Vagina (tissue), 2 donors: ENCODE results near the gene FGR. TPM values are rescaled to one million over a fixed set of nuclear protein-coding genes. Genes with fewer than 3 reads are reported as not detected.

Experiments
- DNase-seq, 2 donors: peaks; one replicate each; pipeline ENCODE4 v3.0.0-alpha.2; 2017; ENCODE audit errors: extremely low spot score in 2 of 2
- H3K27ac ChIP-seq: fragments of 200-600 bp; sonication (generic); one replicate; pipeline ENCODE4 v1.5.1; 2019
- H3K27me3 ChIP-seq: fragments of 200-600 bp; sonication (generic); one replicate; pipeline ENCODE4 v1.5.1; 2019
- H3K36me3 ChIP-seq, 2 donors: fragments of 200-600 bp; sonication (generic); one replicate each; pipeline ENCODE4 v1.5.1; 2017 to 2019
- H3K4me1 ChIP-seq: fragments of 200-600 bp; sonication (generic); one replicate; pipeline ENCODE4 v1.5.1; 2019
- H3K4me3 ChIP-seq, 2 donors: fragments of 200-600 bp; sonication (generic); 1 replicate in 1 of 2; 2 replicates in 1 of 2; pipeline ENCODE4 v1.5.1; 2016 to 2019
- H3K9me3 ChIP-seq: fragments of 200-600 bp; sonication (generic); one replicate; pipeline ENCODE4 v1.5.1; 2019
- CTCF ChIP-seq, 3 experiments: fragments of 450-650 bp in 2 of 3; fragments of 200-600 bp in 1 of 3; sonication (generic) in 1 of 3; IDR thresholded peaks; one replicate each; pipeline ENCODE4 v1.5.1; 2017 to 2019; ENCODE audit warnings: antibody characterized with exemption in 3 of 3, mild to moderate bottlenecking in 2 of 3, moderate library complexity in 2 of 3
- POLR2A ChIP-seq, 2 donors: fragments of 450-650 bp; IDR thresholded peaks; one replicate each; pipeline ENCODE4 v1.6.1; 2017; ENCODE audit warnings: antibody characterized with exemption in 2 of 2, mild to moderate bottlenecking in 2 of 2, moderate library complexity in 2 of 2
- POLR2AphosphoS5 ChIP-seq, 2 donors: sonication (generic); formaldehyde crosslinking; IDR thresholded peaks; one replicate each; pipeline ENCODE4 v1.9.0; 2017; ENCODE audit warnings: antibody characterized with exemption in 2 of 2, mild to moderate bottlenecking in 2 of 2, low read depth in 1 of 2; ENCODE audit not compliant: insufficient read depth in 1 of 2
- intact Hi-C: fragments of 100-400 bp; cut with DNase I; formaldehyde crosslinking; loops from one replicate; pipeline ENCODE4 v1.15.1; 2023
- total RNA-seq: library from RNA; depleted of rRNA; stranded (reverse); fragments of >200 nt; gene quantifications from one replicate; pipeline ENCODE4 v1.2.3, GENCODE V29; 2016

FGR gene
- total RNA-seq, 1 donor from 2014 or later, result 18.4 TPM

GRCh38 chr1:27603309-27603680 lies 31.7 kb downstream of the FGR start:
- peak overlapping the region; percentile 66 to 79 for H3K4me3 ChIP-seq
- no peaks in the 10 kb centered on the region for H3K36me3 ChIP-seq
- no peaks in the 10 kb centered on the region for H3K9me3 ChIP-seq
- peak overlapping the region; percentile 97 for H3K27ac ChIP-seq
- TF ChIP-seq POLR2A (IDR thresholded peaks at IDR 0.05) (no peak), CTCF (IDR thresholded peaks at IDR 0.05) (no peak), POLR2AphosphoS5 (IDR thresholded peaks at IDR 0.05; ENCODE audit: insufficient read depth in 1 of 2, low read depth in 1 of 2) (no peak)
- intact Hi-C loops, result loop anchor here (5.0 to 10.0 kb wide), 2 partner anchors 186 to 298 kb away; no protein-coding TSS in a partner anchor
- DNase-seq, result no peak
- H3K4me1 ChIP-seq, result peaks cover 68% of the 10 kb centered on the region
- H3K27me3 ChIP-seq, result no peaks in the 10 kb centered on the region

GRCh38 chr1:27602462-27603308 lies 32.3 kb downstream of the FGR start:
- peaks cover 73% of the 10 kb centered on the region for H3K4me1 ChIP-seq

GRCh38 chr1:27601771-27602461 lies 33.1 kb downstream of the FGR start:
- intact Hi-C loops, result loop anchor here (5.0 to 10.0 kb wide), 2 partner anchors 185 to 297 kb away; no protein-coding TSS in a partner anchor
- H3K4me1 ChIP-seq, result peaks cover 81% of the 10 kb centered on the region
- no peaks in the 10 kb centered on the region for H3K36me3 ChIP-seq
- no peaks in the 10 kb centered on the region for H3K9me3 ChIP-seq
- TF ChIP-seq POLR2AphosphoS5 (IDR thresholded peaks at IDR 0.05; ENCODE audit: insufficient read depth in 1 of 2, low read depth in 1 of 2) (peak in 1 of 2 donors; percentile 65), CTCF (IDR thresholded peaks at IDR 0.05) (no peak)
- H3K4me3 ChIP-seq, result peak overlapping the region; percentile 66 to 79
- peak overlapping the region; percentile 97 for H3K27ac ChIP-seq
- no peaks in the 10 kb centered on the region for H3K27me3 ChIP-seq
- DNase-seq, result no peak

More at GRCh38 chr1:27602462-27603308, 32.3 kb downstream of the FGR start:
- intact Hi-C loops, result loop anchor here (5.0 to 10.0 kb wide), 2 partner anchors 185 to 298 kb away; no protein-coding TSS in a partner anchor
- Histone ChIP-seq H3K27me3 (no peaks in the 10 kb centered on the region), H3K9me3 (no peaks in the 10 kb centered on the region), H3K27ac (peak overlapping the region; percentile 97), H3K36me3 (no peaks in the 10 kb centered on the region), H3K4me3 (peak overlapping the region; percentile 66 to 79)
- TF ChIP-seq CTCF (IDR thresholded peaks at IDR 0.05) (no peak), POLR2A (IDR thresholded peaks at IDR 0.05) (no peak), POLR2AphosphoS5 (IDR thresholded peaks at IDR 0.05; ENCODE audit: insufficient read depth in 1 of 2, low read depth in 1 of 2) (no peak)
- no peak for DNase-seq

GRCh38 chr1:27601321-27601770 lies 33.6 kb downstream of the FGR start:
- intact Hi-C loops, result loop anchor here (5.0 to 10.0 kb wide), 2 partner anchors 184 to 297 kb away; no protein-coding TSS in a partner anchor
- H3K9me3 ChIP-seq, result no peaks in the 10 kb centered on the region
- no peaks in the 10 kb centered on the region for H3K27me3 ChIP-seq
- peak overlapping the region; percentile 66 to 79 for H3K4me3 ChIP-seq
- H3K36me3 ChIP-seq, result no peaks in the 10 kb centered on the region
- peak overlapping the region; percentile 97 for H3K27ac ChIP-seq
- H3K4me1 ChIP-seq, result peaks cover 81% of the 10 kb centered on the region
- DNase-seq, result no peak
- no peak for TF ChIP-seq POLR2AphosphoS5 (IDR thresholded peaks at IDR 0.05; ENCODE audit: insufficient read depth in 1 of 2, low read depth in 1 of 2)
- no peak for TF ChIP-seq CTCF (IDR thresholded peaks at IDR 0.05)
- TF ChIP-seq POLR2A (IDR thresholded peaks at IDR 0.05), result no peak
